Keratinocyte (primary cell): ENCODE results near the gene TAS2R38. TPM values are rescaled to one million over a fixed set of nuclear protein-coding genes. Genes with fewer than 3 reads are reported as not detected.

Experiments
- DNase-seq: peaks from one replicate; pipeline ENCODE4 v3.0.0-alpha.2; 2011; ENCODE audit warnings: low read depth, missing footprints, low spot score
- FAIRE-seq: peaks from 2 replicates; lab custom pipeline; 2011; peaks lifted over from hg19 to GRCh38; lab: Jason Lieb, UNC
- H2AFZ ChIP-seq: 2 replicates; pipeline ENCODE4 v1.6.0; 2012; ENCODE audit warnings: low read length, control low read depth, inconsistent platforms; ENCODE audit not compliant: control insufficient read depth
- H3K27ac ChIP-seq: 2 replicates; pipeline ENCODE4 v1.5.1; 2011; ENCODE audit warnings: low read length; ENCODE audit not compliant: control insufficient read depth, insufficient read depth
- H3K27me3 ChIP-seq: 3 replicates; pipeline ENCODE4 v1.6.0; 2011; ENCODE audit warnings: low read length; ENCODE audit not compliant: control insufficient read depth, insufficient read depth; ENCODE audit errors: extremely low read depth
- H3K36me3 ChIP-seq, 2 experiments: 2 replicates in 1 of 2; 3 replicates in 1 of 2; pipeline ENCODE4 v1.5.1; 2011; ENCODE audit warnings: low read length in 2 of 2, mild to moderate bottlenecking in 1 of 2; ENCODE audit not compliant: control insufficient read depth in 2 of 2, insufficient read depth in 2 of 2; ENCODE audit errors: extremely low read depth in 1 of 2
- H3K4me1 ChIP-seq: 3 replicates; pipeline ENCODE4 v1.5.1; 2011; ENCODE audit warnings: low read length; ENCODE audit not compliant: control insufficient read depth, insufficient read depth; ENCODE audit errors: extremely low read depth
- H3K4me2 ChIP-seq: 3 replicates; pipeline ENCODE4 v1.6.0; 2011; ENCODE audit warnings: low read depth, low read length; ENCODE audit not compliant: control insufficient read depth, insufficient read depth; ENCODE audit errors: extremely low read depth
- H3K4me3 ChIP-seq, 3 experiments: fragments of 200-600 bp in 1 of 3; sonication (generic) in 1 of 3; 2 replicates in 2 of 3; 3 replicates in 1 of 3; pipeline ENCODE4 v1.5.1; 2011 to 2016; ENCODE audit warnings: low read length in 3 of 3, mild to moderate bottlenecking in 3 of 3, control low read depth in 2 of 3, inconsistent platforms in 1 of 3, low read depth in 1 of 3, mixed read lengths in 1 of 3, mixed run types in 1 of 3, moderate library complexity in 1 of 3; ENCODE audit not compliant: control insufficient read depth in 2 of 3, insufficient read depth in 2 of 3; ENCODE audit errors: extremely low read depth in 1 of 3
- H3K79me2 ChIP-seq: 2 replicates; pipeline ENCODE4 v1.6.0; 2012; ENCODE audit warnings: low read length; ENCODE audit not compliant: control insufficient read depth, insufficient read depth
- H3K9ac ChIP-seq: 3 replicates; pipeline ENCODE4 v1.6.0; 2011; ENCODE audit warnings: low read length; ENCODE audit not compliant: control insufficient read depth, insufficient read depth; ENCODE audit errors: extremely low read depth
- H3K9me1 ChIP-seq: 3 replicates; pipeline ENCODE4 v1.6.0; 2011; ENCODE audit warnings: low read length; ENCODE audit not compliant: control insufficient read depth, insufficient read depth; ENCODE audit errors: extremely low read depth
- H3K9me3 ChIP-seq: 2 replicates; pipeline ENCODE4 v1.5.1; 2012; ENCODE audit warnings: low read depth, low read length; ENCODE audit not compliant: control insufficient read depth
- H4K20me1 ChIP-seq: 3 replicates; pipeline ENCODE4 v1.6.0; 2011; ENCODE audit warnings: low read length; ENCODE audit not compliant: control insufficient read depth, insufficient read depth; ENCODE audit errors: extremely low read depth
- EZH2 ChIP-seq: IDR thresholded peaks from one replicate; pipeline ENCODE4 v1.6.1; 2012; ENCODE audit warnings: inconsistent platforms, mild to moderate bottlenecking, low read length, moderate library complexity
- dilution Hi-C: fragments of 300-500 bp; cut with MboI; formaldehyde crosslinking; loops from one replicate; pipeline ENCODE4 v1.7.0; 2020; ENCODE audit warnings: low sequenced_read_pairs; ENCODE audit not compliant: extremely low pct_ligation_motif_present
- polyA plus RNA-seq, 5 experiments: library from polyadenylated mRNA; depleted of rRNA in 3 of 5; stranded (reverse) in 3 of 5; stranded (forward) in 1 of 5; unstranded in 1 of 5; fragments of >200 nt; gene quantifications; 1 replicate in 1 of 5; 2 replicates in 3 of 5; 3 replicates in 1 of 5; pipeline versions ENCODE4 v1.2.1 to v1.2.3, GENCODE V29; 2011 to 2012; ENCODE audit warnings: missing spikeins in 2 of 5, low read depth in 1 of 5, low replicate concordance in 1 of 5
- TF ChIP-seq, protein P1 (sequence below), 3 experiments: IDR thresholded peaks in 1 of 3; conservative IDR thresholded peaks in 1 of 3; optimal IDR thresholded peaks in 1 of 3; 2 replicates in 2 of 3; 3 replicates in 1 of 3; pipeline versions ENCODE3 to v1.5.1; 2011; ENCODE audit warnings: low read length in 3 of 3, mild to moderate bottlenecking in 3 of 3, moderate library complexity in 2 of 3, control low read depth in 1 of 3, inconsistent platforms in 1 of 3; ENCODE audit not compliant: insufficient read depth in 2 of 3; ENCODE audit errors: extremely low read depth in 1 of 3

Gene TAS2R38
- polyA plus RNA-seq, 1 donor (not counting 4 experiments of a cell fraction or from before 2014, with no cell fraction given): not detected

DNA sequence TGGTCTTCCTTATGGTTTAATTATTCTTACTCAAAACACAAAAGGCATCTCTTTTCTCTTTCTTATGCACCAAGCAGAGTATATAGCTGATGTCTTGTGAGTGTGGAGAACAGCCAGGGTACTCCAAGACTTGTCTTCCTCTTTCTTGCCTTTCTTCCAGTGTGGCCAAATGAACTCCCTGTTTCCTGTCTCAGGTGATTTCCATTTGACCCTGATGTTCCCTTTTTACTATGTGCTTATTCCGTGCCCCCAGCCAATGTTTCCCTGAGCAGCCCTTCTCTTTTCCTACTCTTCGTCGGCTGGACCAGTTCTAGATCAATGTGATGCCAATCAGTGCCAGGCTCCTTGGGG lies 44.8 kb downstream of the TAS2R38 start:
- Histone ChIP-seq H3K9ac (no peak overlapping the region), H3K9me3 (no peaks in the 10 kb centered on the region), H3K4me3 (no peak overlapping the region), H2AFZ (no peak overlapping the region), H3K27ac (no peak overlapping the region), H3K79me2 (no peaks in the 10 kb centered on the region), H3K36me3 (no peaks in the 10 kb centered on the region), H4K20me1 (no peaks in the 10 kb centered on the region), H3K27me3 (no peaks in the 10 kb centered on the region), H3K9me1 (no peaks in the 10 kb centered on the region), H3K4me2 (no peak overlapping the region), H3K4me1 (no peaks in the 10 kb centered on the region)
- TF ChIP-seq, protein P1, sequence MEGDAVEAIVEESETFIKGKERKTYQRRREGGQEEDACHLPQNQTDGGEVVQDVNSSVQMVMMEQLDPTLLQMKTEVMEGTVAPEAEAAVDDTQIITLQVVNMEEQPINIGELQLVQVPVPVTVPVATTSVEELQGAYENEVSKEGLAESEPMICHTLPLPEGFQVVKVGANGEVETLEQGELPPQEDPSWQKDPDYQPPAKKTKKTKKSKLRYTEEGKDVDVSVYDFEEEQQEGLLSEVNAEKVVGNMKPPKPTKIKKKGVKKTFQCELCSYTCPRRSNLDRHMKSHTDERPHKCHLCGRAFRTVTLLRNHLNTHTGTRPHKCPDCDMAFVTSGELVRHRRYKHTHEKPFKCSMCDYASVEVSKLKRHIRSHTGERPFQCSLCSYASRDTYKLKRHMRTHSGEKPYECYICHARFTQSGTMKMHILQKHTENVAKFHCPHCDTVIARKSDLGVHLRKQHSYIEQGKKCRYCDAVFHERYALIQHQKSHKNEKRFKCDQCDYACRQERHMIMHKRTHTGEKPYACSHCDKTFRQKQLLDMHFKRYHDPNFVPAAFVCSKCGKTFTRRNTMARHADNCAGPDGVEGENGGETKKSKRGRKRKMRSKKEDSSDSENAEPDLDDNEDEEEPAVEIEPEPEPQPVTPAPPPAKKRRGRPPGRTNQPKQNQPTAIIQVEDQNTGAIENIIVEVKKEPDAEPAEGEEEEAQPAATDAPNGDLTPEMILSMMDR (optimal IDR thresholded peaks at IDR 0.05 in 1 of 3, IDR thresholded peaks at IDR 0.05 in 1 of 3, conservative IDR thresholded peaks at IDR 0.05 in 1 of 3; ENCODE audit: extremely low read depth in 1 of 3, insufficient read depth in 2 of 3, low read length in 3 of 3): no peak
- no peak for TF ChIP-seq EZH2
- DNase-seq (no peak), FAIRE-seq (no peak)
- dilution Hi-C loops: no loop called here

DNA sequence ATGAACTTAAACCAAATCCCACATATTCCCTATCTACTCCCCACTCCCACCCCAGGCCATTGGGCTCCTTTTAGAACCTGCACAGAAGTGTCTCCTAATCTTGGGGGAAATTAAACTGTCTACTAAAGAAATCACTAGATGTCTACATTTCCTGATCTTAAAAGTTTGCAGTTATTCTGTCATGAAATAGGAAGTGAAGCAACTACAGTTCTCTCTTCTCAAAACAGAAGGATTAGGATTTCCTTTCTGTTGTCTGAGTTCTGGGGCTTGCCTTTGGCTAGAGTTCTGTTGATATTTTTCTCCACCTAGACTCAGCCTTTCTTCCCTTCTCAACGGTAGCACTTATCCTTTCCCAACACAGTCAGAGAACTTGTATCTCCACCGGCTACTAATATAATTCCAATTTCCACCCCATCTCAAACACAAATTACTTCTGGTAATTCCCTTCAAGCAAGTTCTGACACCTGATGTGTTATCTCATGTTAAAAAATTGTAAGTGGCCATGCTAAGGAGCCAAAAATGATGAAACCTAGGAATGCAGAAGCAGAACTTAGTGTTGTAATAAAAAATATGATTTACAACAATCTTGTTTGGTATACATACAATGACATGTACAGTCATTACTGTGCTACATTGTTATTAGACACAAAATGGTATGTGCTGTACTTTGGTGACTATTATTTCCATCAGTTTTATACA lies 45.3 kb downstream of the TAS2R38 start:
- FAIRE-seq (no peak), DNase-seq (no peak)
- Histone ChIP-seq H3K9me1 (no peaks in the 10 kb centered on the region), H3K27ac (no peak overlapping the region), H4K20me1 (no peaks in the 10 kb centered on the region), H2AFZ (peak overlapping the region; percentile 6), H3K36me3 (no peaks in the 10 kb centered on the region), H3K27me3 (no peaks in the 10 kb centered on the region), H3K9me3 (no peaks in the 10 kb centered on the region), H3K9ac (no peak overlapping the region), H3K79me2 (no peaks in the 10 kb centered on the region), H3K4me1 (no peaks in the 10 kb centered on the region), H3K4me2 (no peak overlapping the region), H3K4me3 (no peak overlapping the region)
- dilution Hi-C loops: no loop called here
- TF ChIP-seq, protein P1 (optimal IDR thresholded peaks at IDR 0.05 in 1 of 3, IDR thresholded peaks at IDR 0.05 in 1 of 3, conservative IDR thresholded peaks at IDR 0.05 in 1 of 3; ENCODE audit: extremely low read depth in 1 of 3, insufficient read depth in 2 of 3, low read length in 3 of 3): no peak
- no peak for TF ChIP-seq EZH2

Other genes with a start within 250 kb of the TAS2R38 start
- gene SSBP1, start 235.4 kb downstream of the TAS2R38 start, polyA plus RNA-seq: 127 to 244 TPM (median 230 TPM) in 3 replicates
- gene TAS2R3, start 209.7 kb downstream of the TAS2R38 start, polyA plus RNA-seq: 0.07 to 0.59 TPM (median 0.51 TPM) in 3 replicates
- gene TAS2R4, start 197.1 kb downstream of the TAS2R38 start, polyA plus RNA-seq: 0.24 to 0.73 TPM (median 0.68 TPM) in 3 replicates
- 0.54 to 3.1 TPM (median 2.0 TPM) in 3 replicates for gene TAS2R5, start 183.6 kb downstream of the TAS2R38 start, polyA plus RNA-seq
- gene PRSS37, start 132.3 kb downstream of the TAS2R38 start, polyA plus RNA-seq: not detected in 3 replicates
- not detected in 3 replicates for gene OR9A4, start 57.4 kb downstream of the TAS2R38 start, polyA plus RNA-seq
- gene CLEC5A, start 26.8 kb downstream of the TAS2R38 start, polyA plus RNA-seq: 0.05 to 0.08 TPM (median 0.07 TPM) in 3 replicates
- 0.19 to 1.5 TPM (median 0.31 TPM) in 3 replicates for gene MGAM, start 22.1 kb upstream of the TAS2R38 start, polyA plus RNA-seq
- gene MGAM2, start 137.9 kb upstream of the TAS2R38 start, polyA plus RNA-seq: 0.04 to 0.10 TPM in 2 of 3 replicates, not detected in the other